Measurements from ENCODE around the gene ZER1.

Gene ZER1

GRCh38 chr9:128743421-128743820 lies 28.3 kb downstream of the ZER1 start:
- no peak for TF ChIP-seq CTCF (IDR thresholded peaks at IDR 0.05)

- TF ChIP-seq CTCF (IDR thresholded peaks at IDR 0.05): no peak
These were observed 29.3 kb downstream of the ZER1 start for GRCh38 chr9:128742401-128742800.

GRCh38 chr9:128735373-128735772 lies 36.4 kb downstream of the ZER1 start:
- no peak for TF ChIP-seq CTCF (IDR thresholded peaks at IDR 0.05)

- TF ChIP-seq CTCF (IDR thresholded peaks at IDR 0.05): peak; percentile 67
These were observed 38.5 kb downstream of the ZER1 start for GRCh38 chr9:128733256-128733655.

GRCh38 chr9:128732576-128732975 lies 39.2 kb downstream of the ZER1 start:
- TF ChIP-seq CTCF (IDR thresholded peaks at IDR 0.05): no peak

- TF ChIP-seq CTCF (IDR thresholded peaks at IDR 0.05): no peak
These were observed 40.0 kb downstream of the ZER1 start for GRCh38 chr9:128731691-128732090.

GRCh38 chr9:128731093-128731492 lies 40.6 kb downstream of the ZER1 start:
- no peak for TF ChIP-seq CTCF (IDR thresholded peaks at IDR 0.05)

GRCh38 chr9:128729766-128730517 lies 41.8 kb downstream of the ZER1 start:
- TF ChIP-seq CTCF (IDR thresholded peaks at IDR 0.05): no peak
